AG09319 (cell line): Measurements from ENCODE around the gene MYBBP1A.

Source experiments
- DNase-seq: peaks from one replicate; pipeline ENCODE4 v3.0.0-alpha.2; 2010; ENCODE audit warnings: low read depth; ENCODE audit errors: extremely low read depth
- TF ChIP-seq, protein P1 (sequence below): IDR thresholded peaks from 2 replicates; pipeline ENCODE4 v1.5.1; 2011; ENCODE audit warnings: low read depth, mild to moderate bottlenecking, inconsistent platforms, low read length, moderate library complexity

The MYBBP1A gene

DNA sequence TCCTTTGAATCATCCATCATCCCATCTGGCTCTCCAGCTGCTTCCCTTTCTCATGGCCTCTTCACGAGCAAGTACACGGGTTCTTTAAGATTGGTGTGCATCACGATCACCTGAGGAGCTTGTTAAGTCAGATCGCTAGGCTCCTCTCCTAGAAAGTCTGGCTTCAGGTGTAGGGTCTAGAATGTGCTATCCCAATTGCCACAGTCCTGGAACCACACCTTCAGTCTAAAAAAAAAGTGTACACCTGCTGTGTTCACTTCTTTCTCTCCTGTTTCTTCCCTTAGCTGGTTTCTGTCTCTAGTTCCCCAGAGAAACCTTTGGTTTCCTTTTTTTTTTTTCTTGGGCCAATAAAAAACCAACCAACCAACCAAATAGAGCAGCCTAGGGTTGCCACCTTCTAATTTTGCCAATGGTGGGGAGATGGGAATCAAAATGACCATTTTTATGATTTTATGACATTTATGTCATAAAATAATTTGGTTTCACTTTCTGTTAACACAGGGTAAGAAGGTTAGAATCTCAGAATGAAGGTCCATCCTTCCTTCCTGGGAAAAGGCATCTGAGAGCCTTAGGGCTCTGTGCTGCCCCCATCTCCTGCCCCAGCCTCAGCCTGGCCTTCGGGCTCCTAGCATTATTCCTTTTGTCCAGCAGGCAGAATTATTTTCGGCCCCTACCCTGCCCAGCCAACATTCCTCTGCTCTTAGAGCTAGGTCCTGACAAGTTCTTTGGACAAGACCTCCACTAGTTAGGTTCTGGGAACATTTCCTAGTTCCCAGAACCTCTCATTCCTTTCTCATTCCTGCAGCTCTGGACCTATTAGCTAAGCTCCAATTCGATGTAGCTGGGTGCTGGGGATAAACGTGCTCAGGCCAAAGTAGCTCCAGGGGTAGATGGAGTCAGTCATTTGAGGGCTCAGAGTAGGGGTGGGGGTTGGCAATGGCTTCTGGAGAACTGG is 7.1 kb upstream of the MYBBP1A start:
- TF ChIP-seq, protein P1, sequence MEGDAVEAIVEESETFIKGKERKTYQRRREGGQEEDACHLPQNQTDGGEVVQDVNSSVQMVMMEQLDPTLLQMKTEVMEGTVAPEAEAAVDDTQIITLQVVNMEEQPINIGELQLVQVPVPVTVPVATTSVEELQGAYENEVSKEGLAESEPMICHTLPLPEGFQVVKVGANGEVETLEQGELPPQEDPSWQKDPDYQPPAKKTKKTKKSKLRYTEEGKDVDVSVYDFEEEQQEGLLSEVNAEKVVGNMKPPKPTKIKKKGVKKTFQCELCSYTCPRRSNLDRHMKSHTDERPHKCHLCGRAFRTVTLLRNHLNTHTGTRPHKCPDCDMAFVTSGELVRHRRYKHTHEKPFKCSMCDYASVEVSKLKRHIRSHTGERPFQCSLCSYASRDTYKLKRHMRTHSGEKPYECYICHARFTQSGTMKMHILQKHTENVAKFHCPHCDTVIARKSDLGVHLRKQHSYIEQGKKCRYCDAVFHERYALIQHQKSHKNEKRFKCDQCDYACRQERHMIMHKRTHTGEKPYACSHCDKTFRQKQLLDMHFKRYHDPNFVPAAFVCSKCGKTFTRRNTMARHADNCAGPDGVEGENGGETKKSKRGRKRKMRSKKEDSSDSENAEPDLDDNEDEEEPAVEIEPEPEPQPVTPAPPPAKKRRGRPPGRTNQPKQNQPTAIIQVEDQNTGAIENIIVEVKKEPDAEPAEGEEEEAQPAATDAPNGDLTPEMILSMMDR: no peak
- no peak for DNase-seq

DNA sequence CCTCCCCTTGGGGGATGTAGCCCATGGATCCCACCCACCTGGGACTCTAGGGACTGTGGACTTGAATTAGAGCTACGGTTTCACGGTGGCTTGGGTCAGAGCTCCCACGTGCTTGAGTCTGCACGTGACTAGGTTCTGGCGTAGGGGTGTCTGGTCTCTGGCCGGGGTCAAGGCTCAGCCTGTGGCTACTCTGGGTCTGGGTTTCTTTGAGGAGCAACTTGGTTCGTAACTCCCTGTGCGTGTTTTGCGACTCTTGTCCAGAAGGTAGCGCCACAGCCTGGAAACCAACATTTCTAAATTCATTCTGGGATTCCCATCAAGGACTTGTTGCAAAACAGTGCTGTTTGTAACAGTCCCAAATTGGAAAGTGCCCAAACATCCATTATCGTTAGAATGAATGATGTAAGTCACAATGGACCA is 5.7 kb upstream of the MYBBP1A start:
- TF ChIP-seq, protein P1: no peak
- DNase-seq: no peak

DNA sequence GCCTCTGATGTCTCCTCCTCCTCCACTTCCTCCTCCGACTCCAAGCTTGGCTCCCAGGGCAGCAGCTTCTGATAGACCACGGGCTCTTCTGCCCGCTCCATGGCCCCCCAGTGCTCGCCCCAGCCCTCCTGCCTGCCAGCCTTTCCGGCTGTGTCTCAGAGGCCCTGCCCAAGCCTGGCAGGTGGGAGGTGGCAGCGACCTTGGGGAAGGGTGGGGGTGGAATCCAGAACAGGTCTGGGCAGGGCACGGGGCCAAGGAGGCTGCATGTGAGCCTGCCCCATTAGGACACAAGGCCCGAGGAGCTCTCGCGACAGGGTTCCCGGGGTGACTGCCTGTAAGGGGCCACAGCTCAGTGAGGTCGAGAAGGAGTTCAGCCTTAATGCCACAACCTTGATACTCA is 5.2 kb upstream of the MYBBP1A start, which contains the start of gene GGT6:
Gene GGT6, minus strand, starts transcription at position 157 of the 400 bp plus-strand sequence. Its CDS starts 56 bp downstream, at position 101.
- TF ChIP-seq, protein P1: no peak

DNA sequence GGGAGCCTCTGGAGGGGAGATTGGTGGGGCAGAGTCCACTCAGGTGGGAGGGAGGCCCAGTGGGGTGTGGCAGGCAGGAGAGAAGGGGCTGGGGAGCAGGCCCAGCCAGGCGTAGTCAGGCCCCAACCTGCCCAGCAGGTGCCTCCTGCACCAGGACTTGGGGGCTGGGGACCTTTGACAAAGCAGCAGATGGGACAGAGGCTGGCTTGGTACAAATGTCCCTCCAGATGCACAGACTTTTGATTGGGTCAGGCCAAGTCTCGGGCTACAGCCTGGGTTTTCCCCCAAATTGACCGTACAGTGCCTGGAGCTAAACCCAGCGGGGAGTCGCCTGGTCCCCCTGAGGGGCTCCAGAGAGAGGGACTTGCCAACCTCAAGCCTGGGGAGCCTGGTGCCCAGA is 4.8 kb upstream of the MYBBP1A start:
- DNase-seq: no peak
- TF ChIP-seq, protein P1: no peak

More for the DNA sequence above, 5.2 kb upstream of the MYBBP1A start, which contains the start of gene GGT6:
- no peak for DNase-seq

DNA sequence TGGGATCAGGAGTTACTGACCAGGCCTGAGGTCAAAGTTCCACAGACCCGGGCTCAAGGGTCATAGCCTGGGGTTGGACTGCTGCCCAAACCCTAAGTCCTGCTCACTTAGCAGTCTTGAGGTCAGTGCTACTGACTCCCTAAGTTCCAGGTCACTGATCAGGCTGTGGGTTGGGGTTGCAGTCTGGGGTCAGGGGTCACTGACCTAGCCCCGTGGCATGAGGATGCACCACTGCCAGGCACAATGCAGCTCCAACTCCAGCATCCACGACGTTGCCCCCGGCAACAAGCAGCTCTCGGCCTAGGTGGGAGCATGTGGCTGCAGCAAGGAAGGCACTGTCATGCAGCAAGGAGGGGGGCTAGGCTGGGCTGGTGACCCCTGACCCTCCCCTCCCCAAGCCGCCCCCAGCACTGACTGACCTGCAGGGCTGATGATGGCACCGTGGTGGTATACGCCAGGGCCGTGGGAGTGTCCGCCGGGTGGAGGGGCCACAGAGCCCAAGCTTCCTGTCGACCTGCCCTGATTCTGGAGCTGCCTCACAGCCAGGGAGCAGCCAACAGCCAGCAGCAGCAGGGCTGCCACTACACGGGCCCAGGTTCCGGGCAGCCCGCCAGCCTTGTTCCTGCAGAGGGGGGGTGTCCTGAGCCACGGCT is 4.1 kb upstream of the MYBBP1A start:
- no peak for DNase-seq
- TF ChIP-seq, protein P1: no peak

DNA sequence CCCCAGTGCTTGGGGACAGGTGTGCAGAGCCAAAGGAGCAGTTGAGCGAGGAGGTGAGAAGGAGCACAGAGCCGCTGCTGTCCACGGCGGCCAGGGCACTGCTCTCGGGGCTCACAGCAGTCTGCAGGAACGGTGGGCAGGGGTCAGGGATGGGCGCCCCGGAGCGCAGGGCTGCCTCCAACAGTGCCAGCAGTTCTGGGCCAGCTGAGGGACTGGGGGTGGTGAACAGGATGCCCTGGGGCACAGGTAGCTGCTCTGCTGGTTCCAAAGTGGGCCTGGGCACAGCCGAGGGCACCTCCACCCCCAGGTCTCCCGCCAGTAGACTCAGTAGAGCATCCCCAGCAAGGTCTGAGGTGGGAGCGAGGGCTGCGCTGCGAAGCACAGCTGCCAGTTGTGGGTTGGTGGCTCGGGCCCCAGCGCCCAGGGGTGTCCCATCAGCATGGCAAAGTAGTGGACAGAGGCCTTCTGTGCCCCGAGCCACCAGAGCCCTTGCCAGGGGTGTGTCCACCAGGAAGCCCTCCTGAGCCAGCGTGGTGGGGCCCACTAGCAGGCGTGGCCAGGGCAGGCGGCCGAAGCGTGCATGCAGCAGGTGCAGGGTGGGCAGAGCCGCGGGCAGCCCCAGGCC is 3.3 kb upstream of the MYBBP1A start:
- no peak for DNase-seq
- TF ChIP-seq, protein P1: no peak
